Measurements from ENCODE around the gene GAB1. TPM values are rescaled to one million over a fixed set of nuclear protein-coding genes. Genes with fewer than 3 reads are reported as not detected.

Gene GAB1
- total RNA-seq, 1 experiment from 2014 or later: 8.8 TPM

DNA sequence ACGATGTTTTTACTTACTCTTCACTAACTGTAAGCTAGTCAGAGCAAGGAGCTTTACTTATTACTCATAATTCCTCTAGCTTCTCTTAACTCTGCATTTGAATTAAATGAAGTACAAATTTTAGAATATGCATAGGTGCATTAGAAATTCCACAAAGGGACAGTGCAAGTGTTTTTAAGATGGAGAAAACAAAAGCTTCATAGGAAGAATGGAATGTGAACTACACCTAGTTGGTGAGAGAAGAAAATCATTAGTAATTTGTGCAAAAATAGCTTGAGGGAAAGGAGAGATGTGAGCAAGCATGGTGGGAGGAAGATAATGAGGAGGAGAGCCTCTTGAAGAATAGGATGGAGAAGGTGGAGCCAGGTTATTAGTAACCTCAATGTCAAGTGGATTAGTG, 99.3 kb downstream of the GAB1 start:
- CTCF ChIA-PET: no interaction called here
- Mint-ChIP-seq H3K9me3 (ENCODE audit: low read depth, unreplicated experiment) (no peaks in the 10 kb centered on the region), H3K27ac (ENCODE audit: unreplicated experiment) (no peak overlapping the region), H3K4me1 (ENCODE audit: low read depth, unreplicated experiment) (no peaks in the 10 kb centered on the region), H3K27me3 (ENCODE audit: unreplicated experiment) (no peaks in the 10 kb centered on the region), H3K4me3 (ENCODE audit: low read depth, unreplicated experiment) (no peak overlapping the region), H3K36me3 (ENCODE audit: insufficient read depth, unreplicated experiment) (no peaks in the 10 kb centered on the region)
- no TSS peak for BruUV-seq (replicated peaks)
- TF ChIP-seq, protein P1, sequence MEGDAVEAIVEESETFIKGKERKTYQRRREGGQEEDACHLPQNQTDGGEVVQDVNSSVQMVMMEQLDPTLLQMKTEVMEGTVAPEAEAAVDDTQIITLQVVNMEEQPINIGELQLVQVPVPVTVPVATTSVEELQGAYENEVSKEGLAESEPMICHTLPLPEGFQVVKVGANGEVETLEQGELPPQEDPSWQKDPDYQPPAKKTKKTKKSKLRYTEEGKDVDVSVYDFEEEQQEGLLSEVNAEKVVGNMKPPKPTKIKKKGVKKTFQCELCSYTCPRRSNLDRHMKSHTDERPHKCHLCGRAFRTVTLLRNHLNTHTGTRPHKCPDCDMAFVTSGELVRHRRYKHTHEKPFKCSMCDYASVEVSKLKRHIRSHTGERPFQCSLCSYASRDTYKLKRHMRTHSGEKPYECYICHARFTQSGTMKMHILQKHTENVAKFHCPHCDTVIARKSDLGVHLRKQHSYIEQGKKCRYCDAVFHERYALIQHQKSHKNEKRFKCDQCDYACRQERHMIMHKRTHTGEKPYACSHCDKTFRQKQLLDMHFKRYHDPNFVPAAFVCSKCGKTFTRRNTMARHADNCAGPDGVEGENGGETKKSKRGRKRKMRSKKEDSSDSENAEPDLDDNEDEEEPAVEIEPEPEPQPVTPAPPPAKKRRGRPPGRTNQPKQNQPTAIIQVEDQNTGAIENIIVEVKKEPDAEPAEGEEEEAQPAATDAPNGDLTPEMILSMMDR (IDR thresholded peaks at IDR 0.05; ENCODE audit: unreplicated experiment): no peak
- intact Hi-C loops (cut with micrococcal nuclease; ENCODE audit: unreplicated experiment): no loop called here
- no peak for DNase-seq

DNA sequence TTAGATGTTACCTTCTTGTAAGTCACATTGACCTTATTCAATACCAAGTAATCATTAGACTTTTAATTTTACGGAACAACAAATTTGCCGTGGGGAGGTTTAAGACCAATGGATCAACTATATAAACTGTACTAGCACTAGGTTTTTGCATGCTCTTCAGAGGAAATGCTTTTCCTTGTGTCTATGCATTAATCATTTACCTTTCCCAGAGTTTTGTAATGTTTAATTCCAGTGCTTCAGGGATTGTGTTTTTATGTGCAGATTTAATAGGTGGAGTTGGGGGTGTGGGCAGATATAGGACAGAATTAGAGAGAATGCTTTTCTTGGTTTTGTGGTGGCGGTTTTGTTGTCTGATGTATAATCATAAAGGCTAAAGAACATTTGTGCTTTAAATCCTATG, 100.8 kb downstream of the GAB1 start:
- CTCF ChIA-PET: no interaction called here

DNA sequence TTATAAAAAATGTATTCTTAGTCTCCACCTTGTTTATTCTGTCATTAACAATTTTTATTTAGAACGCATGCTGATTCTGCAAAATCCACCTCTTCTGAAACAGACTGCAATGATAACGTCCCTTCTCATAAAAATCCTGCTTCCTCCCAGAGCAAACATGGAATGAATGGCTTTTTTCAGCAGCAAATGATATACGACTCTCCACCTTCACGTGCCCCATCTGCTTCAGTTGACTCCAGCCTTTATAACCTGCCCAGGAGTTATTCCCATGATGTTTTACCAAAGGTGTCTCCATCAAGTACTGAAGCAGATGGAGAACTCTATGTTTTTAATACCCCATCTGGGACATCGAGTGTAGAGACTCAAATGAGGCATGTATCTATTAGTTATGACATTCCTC, 101.3 kb downstream of the GAB1 start:
- intact Hi-C loops (cut with micrococcal nuclease; ENCODE audit: unreplicated experiment): no loop called here
- DNase-seq: no peak
- H3K27me3 Mint-ChIP-seq (ENCODE audit: unreplicated experiment): no peaks in the 10 kb centered on the region
- no peak overlapping the region for H3K27ac Mint-ChIP-seq (ENCODE audit: unreplicated experiment)
- no TSS peak for BruUV-seq (replicated peaks)
- H3K4me3 Mint-ChIP-seq (ENCODE audit: low read depth, unreplicated experiment): no peak overlapping the region
- TF ChIP-seq, protein P1 (IDR thresholded peaks at IDR 0.05; ENCODE audit: unreplicated experiment): no peak
- no peaks in the 10 kb centered on the region for H3K4me1 Mint-ChIP-seq (ENCODE audit: low read depth, unreplicated experiment)
- H3K36me3 Mint-ChIP-seq (ENCODE audit: insufficient read depth, unreplicated experiment): no peaks in the 10 kb centered on the region
- CTCF ChIA-PET: no interaction called here
- no peaks in the 10 kb centered on the region for H3K9me3 Mint-ChIP-seq (ENCODE audit: low read depth, unreplicated experiment)

More for the DNA sequence above, 100.8 kb downstream of the GAB1 start:
- intact Hi-C loops (cut with micrococcal nuclease; ENCODE audit: unreplicated experiment): no loop called here
- Mint-ChIP-seq H3K9me3 (ENCODE audit: low read depth, unreplicated experiment) (no peaks in the 10 kb centered on the region), H3K36me3 (ENCODE audit: insufficient read depth, unreplicated experiment) (no peaks in the 10 kb centered on the region), H3K4me3 (ENCODE audit: low read depth, unreplicated experiment) (no peak overlapping the region), H3K4me1 (ENCODE audit: low read depth, unreplicated experiment) (no peaks in the 10 kb centered on the region), H3K27ac (ENCODE audit: unreplicated experiment) (no peak overlapping the region), H3K27me3 (ENCODE audit: unreplicated experiment) (no peaks in the 10 kb centered on the region)
- TF ChIP-seq, protein P1 (IDR thresholded peaks at IDR 0.05; ENCODE audit: unreplicated experiment): no peak
- no TSS peak for BruUV-seq (replicated peaks)
- no peak for DNase-seq

DNA sequence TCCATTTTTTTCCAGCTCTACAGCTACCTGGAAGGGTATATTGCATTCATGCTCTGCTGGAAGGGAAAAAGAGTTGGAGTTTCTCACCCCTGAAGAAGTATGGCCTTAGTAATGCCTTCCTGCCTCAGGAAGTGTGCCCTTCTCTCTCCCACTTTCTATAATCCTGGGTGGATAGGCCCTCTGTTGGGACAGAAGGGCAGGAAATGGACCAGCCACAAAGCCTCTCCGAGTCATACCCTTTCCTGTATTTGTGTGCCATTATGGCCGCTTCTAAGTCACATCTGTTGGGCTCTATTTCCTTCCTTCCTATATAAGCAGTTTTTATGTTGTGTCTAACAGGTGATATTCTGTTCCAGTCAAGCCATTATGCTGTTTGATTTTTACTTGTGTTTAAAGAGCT, 102.0 kb downstream of the GAB1 start:
- no TSS peak for BruUV-seq (replicated peaks)
- no peaks in the 10 kb centered on the region for H3K4me1 Mint-ChIP-seq (ENCODE audit: low read depth, unreplicated experiment)
- H3K9me3 Mint-ChIP-seq (ENCODE audit: low read depth, unreplicated experiment): no peaks in the 10 kb centered on the region
- DNase-seq: no peak
- H3K27me3 Mint-ChIP-seq (ENCODE audit: unreplicated experiment): no peaks in the 10 kb centered on the region
- H3K27ac Mint-ChIP-seq (ENCODE audit: unreplicated experiment): no peak overlapping the region
- CTCF ChIA-PET: no interaction called here
- intact Hi-C loops (cut with micrococcal nuclease; ENCODE audit: unreplicated experiment): no loop called here
- H3K4me3 Mint-ChIP-seq (ENCODE audit: low read depth, unreplicated experiment): no peak overlapping the region
- TF ChIP-seq, protein P1 (IDR thresholded peaks at IDR 0.05; ENCODE audit: unreplicated experiment): no peak
- H3K36me3 Mint-ChIP-seq (ENCODE audit: insufficient read depth, unreplicated experiment): no peaks in the 10 kb centered on the region

DNA sequence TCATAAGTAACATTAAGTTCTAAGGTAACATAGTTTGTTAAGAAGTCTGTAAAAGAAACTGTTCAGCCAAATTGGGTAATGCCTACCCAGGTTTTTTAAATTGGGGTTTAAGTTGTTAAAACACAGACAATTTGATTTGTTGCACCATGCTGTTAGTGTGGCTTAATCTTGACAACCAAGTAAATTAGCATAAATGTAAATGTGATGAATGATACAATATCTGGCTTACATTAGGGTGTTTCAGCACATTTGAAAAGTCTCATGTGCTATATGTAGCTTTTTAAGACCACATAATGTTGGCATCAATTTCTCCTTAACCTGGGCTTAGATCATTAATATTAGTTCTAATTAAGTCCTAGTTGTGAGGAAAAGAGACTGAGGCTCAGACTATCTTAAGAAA, 104.4 kb downstream of the GAB1 start:
- no peak overlapping the region for H3K27ac Mint-ChIP-seq (ENCODE audit: unreplicated experiment)
- H3K4me1 Mint-ChIP-seq (ENCODE audit: low read depth, unreplicated experiment): no peaks in the 10 kb centered on the region
- intact Hi-C loops (cut with micrococcal nuclease; ENCODE audit: unreplicated experiment): no loop called here
- H3K9me3 Mint-ChIP-seq (ENCODE audit: low read depth, unreplicated experiment): no peaks in the 10 kb centered on the region
- CTCF ChIA-PET: no interaction called here
- no peak overlapping the region for H3K4me3 Mint-ChIP-seq (ENCODE audit: low read depth, unreplicated experiment)
- no TSS peak for BruUV-seq (replicated peaks)
- TF ChIP-seq, protein P1 (IDR thresholded peaks at IDR 0.05; ENCODE audit: unreplicated experiment): no peak
- no peak for DNase-seq
- no peaks in the 10 kb centered on the region for H3K27me3 Mint-ChIP-seq (ENCODE audit: unreplicated experiment)
- no peaks in the 10 kb centered on the region for H3K36me3 Mint-ChIP-seq (ENCODE audit: insufficient read depth, unreplicated experiment)
